ENCODE measurements around the gene TSFM.

The TSFM gene

GRCh38 chr12:57776247-57776587 lies 6.4 kb upstream of the TSFM start:
- no peak for DNase-seq (ENCODE audit: insufficient read length, low spot score)
- no peak for TF ChIP-seq CTCF (IDR thresholded peaks at IDR 0.05; ENCODE audit: insufficient read depth, missing control alignments)
- no peak for FAIRE-seq

DNA sequence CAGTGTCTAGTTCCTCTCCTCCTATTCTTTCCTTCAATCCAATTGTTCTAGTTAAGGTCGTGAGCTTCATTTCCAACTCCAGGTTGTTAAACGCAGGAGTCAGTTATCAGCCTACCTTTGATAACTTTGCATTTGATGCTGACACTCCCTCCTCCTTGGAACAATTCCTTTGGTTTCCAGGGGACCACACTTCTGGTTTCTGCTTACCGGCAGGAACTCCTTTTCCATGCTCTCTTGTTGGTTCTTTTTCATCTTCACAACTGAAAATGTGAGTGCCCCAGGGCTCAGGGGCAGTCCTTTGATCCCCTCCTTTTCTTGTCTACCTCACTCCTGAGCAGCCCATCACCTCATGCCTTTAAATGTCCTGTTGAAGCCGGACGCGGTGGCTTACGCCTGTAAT lies 5.2 kb upstream of the TSFM start:
- TF ChIP-seq CTCF (IDR thresholded peaks at IDR 0.05; ENCODE audit: insufficient read depth, missing control alignments): no peak
- FAIRE-seq (no peak), DNase-seq (ENCODE audit: insufficient read length, low spot score) (no peak)

DNA sequence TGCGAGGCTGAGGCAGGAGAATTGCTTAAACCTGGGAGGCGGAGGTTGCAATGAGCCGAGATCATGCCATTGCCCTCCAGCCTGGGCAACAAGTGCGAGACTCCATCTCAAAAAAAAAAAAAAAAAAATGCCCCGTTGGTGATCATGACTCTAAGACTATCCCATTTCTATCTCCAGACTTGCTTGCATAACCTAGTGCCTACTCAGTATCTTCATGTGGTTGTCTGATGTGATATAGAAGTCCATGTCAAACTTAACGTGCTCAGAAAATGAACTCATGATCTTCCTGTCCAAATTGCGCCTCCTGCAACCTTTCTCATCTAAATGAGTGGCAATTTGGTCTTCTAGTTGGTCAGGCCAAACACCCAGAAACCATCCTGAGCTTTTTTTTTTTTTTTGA lies 4.7 kb upstream of the TSFM start:
- TF ChIP-seq CTCF (IDR thresholded peaks at IDR 0.05; ENCODE audit: insufficient read depth, missing control alignments): no peak
- DNase-seq (ENCODE audit: insufficient read length, low spot score) (no peak), FAIRE-seq (no peak)

- no peak for TF ChIP-seq CTCF (IDR thresholded peaks at IDR 0.05; ENCODE audit: insufficient read depth, missing control alignments)
- DNase-seq (ENCODE audit: insufficient read length, low spot score) (no peak), FAIRE-seq (no peak)
Observed at GRCh38 chr12:57779736-57780135, 2.9 kb upstream of the TSFM start.

DNA sequence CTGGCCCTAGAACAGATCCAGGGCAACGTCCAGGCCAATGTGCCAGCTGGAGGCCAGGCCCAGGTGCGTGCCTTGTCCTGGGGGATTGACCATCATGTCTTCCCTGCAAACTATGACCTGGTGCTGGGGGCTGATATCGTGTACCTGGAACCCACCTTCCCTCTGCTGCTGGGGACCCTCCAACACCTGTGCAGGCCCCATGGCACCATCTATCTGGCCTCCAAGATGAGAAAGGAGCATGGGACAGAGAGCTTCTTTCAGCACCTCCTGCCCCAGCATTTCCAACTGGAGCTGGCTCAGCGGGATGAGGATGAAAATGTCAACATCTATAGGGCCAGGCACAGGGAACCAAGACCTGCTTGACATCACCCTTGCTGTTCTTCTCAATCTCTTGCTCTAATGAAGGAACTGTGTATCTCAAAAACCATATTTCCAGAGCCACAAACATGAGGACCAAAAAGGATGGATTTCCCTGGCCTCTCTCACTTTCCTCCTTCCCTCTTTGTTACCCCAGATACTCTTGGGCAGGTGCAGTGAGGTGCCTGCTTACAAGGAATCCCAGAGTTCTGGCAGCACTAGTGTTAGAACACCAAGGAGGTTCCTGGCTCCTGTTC lies 2.2 kb upstream of the TSFM start:
- no peak for TF ChIP-seq CTCF (IDR thresholded peaks at IDR 0.05; ENCODE audit: insufficient read depth, missing control alignments)
- DNase-seq (ENCODE audit: insufficient read length, low spot score) (no peak), FAIRE-seq (no peak)

DNA sequence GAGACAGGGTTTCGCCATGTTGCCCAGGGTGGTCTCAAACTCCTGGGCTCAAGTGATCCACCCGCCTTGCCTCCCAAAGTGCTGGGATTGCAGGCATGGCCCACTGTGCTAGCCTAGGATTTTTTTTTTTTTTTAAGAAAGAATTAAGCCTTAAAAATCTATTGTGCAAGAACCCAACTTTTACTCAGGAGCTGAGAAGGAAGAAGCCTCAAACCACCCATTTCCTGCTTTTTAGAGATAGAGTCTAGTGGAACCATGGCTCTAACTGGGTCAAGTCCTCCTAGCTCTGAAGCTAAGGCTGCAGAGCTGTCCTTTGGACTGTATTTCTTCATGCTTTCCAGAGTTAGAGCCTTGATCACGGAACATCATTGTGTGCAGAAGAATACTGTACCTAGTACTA lies 1.3 kb upstream of the TSFM start:
- no peak for FAIRE-seq
- DNase-seq (ENCODE audit: insufficient read length, low spot score): no peak
- no peak for TF ChIP-seq CTCF (IDR thresholded peaks at IDR 0.05; ENCODE audit: insufficient read depth, missing control alignments)

GRCh38 chr12:57781801-57782200 lies 786 bp upstream of the TSFM start:
- FAIRE-seq (no peak), DNase-seq (ENCODE audit: insufficient read length, low spot score) (no peak)
- TF ChIP-seq CTCF (IDR thresholded peaks at IDR 0.05; ENCODE audit: insufficient read depth, missing control alignments): no peak
